Measurements from ENCODE around the gene SFRP4. TPM values are rescaled to one million over a fixed set of nuclear protein-coding genes. Genes with fewer than 3 reads are reported as not detected.
A peak's percentile ranks its signal among the peaks of the same experiment; 100 is the strongest.

The SFRP4 gene
- total RNA-seq, 1 experiment from 2014 or later = not detected

GRCh38 chr7:37901236-37901827 is 15.3 kb downstream of the SFRP4 start:
- no peak overlapping the region for H2AFZ ChIP-seq (ENCODE audit: low read length)
- no peak overlapping the region for H3K27ac ChIP-seq (ENCODE audit: low read length)
- peaks cover 30% of the 10 kb centered on the region for H3K4me1 ChIP-seq (ENCODE audit: insufficient read depth, low read length)
- BruUV-seq (replicated peaks) = no TSS peak
- no peaks in the 10 kb centered on the region for H3K9me2 ChIP-seq (replicated peaks; ENCODE audit: low read length)
- H3F3A ChIP-seq (ENCODE audit: low read length, unreplicated experiment) = no peaks in the 10 kb centered on the region
- no peak overlapping the region for H3K4me3 ChIP-seq (ENCODE audit: low read length)
- H3K79me2 ChIP-seq (ENCODE audit: low read length) = no peaks in the 10 kb centered on the region
- no peak overlapping the region for H3K9ac ChIP-seq (ENCODE audit: low read length)
- no peaks in the 10 kb centered on the region for H3K27me3 ChIP-seq (ENCODE audit: low read length)
- DNase-seq (peak; percentile 57), ATAC-seq (peak; percentile 34)
- peak overlapping the region; percentile 29; the same call in 1 of the 2 replicates for H3K4me2 ChIP-seq (ENCODE audit: low read length)
- H3K9me3 ChIP-seq (ENCODE audit: low read length) = no peaks in the 10 kb centered on the region
- ChIA-PET POLR2A (ENCODE audit: unreplicated experiment) (no interaction called here), CTCF (interaction anchor here (0.5 to 1.1 kb wide), 8 partner anchors 20 to 1511 kb away, joined by 3 to 8 read pairs (median 4); partner anchors contain the start of gene EPDR1)
- intact Hi-C loops (cut with micrococcal nuclease) = loop anchor here (1.0 to 10.0 kb wide), 5 partner anchors 139 to 443 kb away; no protein-coding TSS in a partner anchor
- TF ChIP-seq EZH2phosphoT487 (IDR thresholded peaks at IDR 0.05; ENCODE audit: borderline replicate concordance, low read length) = no peak
- TF ChIP-seq CTCF (conservative IDR thresholded peaks at IDR 0.05; ENCODE audit: low read depth, low read length) = peak; percentile 88
- TF ChIP-seq EZH2 (IDR thresholded peaks at IDR 0.05; ENCODE audit: low read length, unreplicated experiment) = no peak
- H3K36me3 ChIP-seq (ENCODE audit: low read depth, low read length) = no peaks in the 10 kb centered on the region
- no peaks in the 10 kb centered on the region for H4K20me1 ChIP-seq (ENCODE audit: low read length)

GRCh38 chr7:37899712-37900247 is 16.8 kb downstream of the SFRP4 start:
- CTCF ChIA-PET = interaction anchor here (1.0 kb wide), 1 partner anchor 140 kb away, joined by 3 read pairs; no protein-coding TSS in a partner anchor
- peak; percentile 44 for DNase-seq
- no peak for TF ChIP-seq EZH2 (IDR thresholded peaks at IDR 0.05; ENCODE audit: low read length, unreplicated experiment)
- TF ChIP-seq CTCF (conservative IDR thresholded peaks at IDR 0.05; ENCODE audit: low read depth, low read length) = no peak
- no peak for TF ChIP-seq EZH2phosphoT487 (IDR thresholded peaks at IDR 0.05; ENCODE audit: borderline replicate concordance, low read length)
- Histone ChIP-seq H3K4me3 (ENCODE audit: low read length) (no peak overlapping the region), H3K9me3 (ENCODE audit: low read length) (no peaks in the 10 kb centered on the region), H2AFZ (ENCODE audit: low read length) (no peak overlapping the region), H3K27me3 (ENCODE audit: low read length) (no peaks in the 10 kb centered on the region), H4K20me1 (ENCODE audit: low read length) (no peaks in the 10 kb centered on the region), H3K9me2 (replicated peaks; ENCODE audit: low read length) (no peaks in the 10 kb centered on the region), H3K9ac (ENCODE audit: low read length) (no peak overlapping the region), H3F3A (ENCODE audit: low read length, unreplicated experiment) (no peaks in the 10 kb centered on the region), H3K36me3 (ENCODE audit: low read depth, low read length) (no peaks in the 10 kb centered on the region), H3K4me1 (ENCODE audit: insufficient read depth, low read length) (peaks cover 30% of the 10 kb centered on the region), H3K27ac (ENCODE audit: low read length) (no peak overlapping the region), H3K79me2 (ENCODE audit: low read length) (no peaks in the 10 kb centered on the region), H3K4me2 (ENCODE audit: low read length) (no peak overlapping the region)
- POLR2A ChIA-PET (ENCODE audit: unreplicated experiment) = interaction anchor here (0.6 kb wide), 1 partner anchor 321 kb away, joined by 5 read pairs; no protein-coding TSS in a partner anchor
- ATAC-seq = no peak; the same call in none of the 2 replicates
- intact Hi-C loops (cut with micrococcal nuclease) = loop anchor here (2.0 to 10.0 kb wide), 2 partner anchors 419 to 445 kb away; no protein-coding TSS in a partner anchor
- no TSS peak for BruUV-seq (replicated peaks)

- Histone ChIP-seq H3K27me3 (ENCODE audit: low read length) (no peaks in the 10 kb centered on the region), H3K79me2 (ENCODE audit: low read length) (no peaks in the 10 kb centered on the region), H3K9ac (ENCODE audit: low read length) (no peak overlapping the region), H3K27ac (ENCODE audit: low read length) (no peak overlapping the region), H3K4me1 (ENCODE audit: insufficient read depth, low read length) (0 out of 2 replicates have a peak, but pooled peaks cover 2% of the 10 kb centered on the region), H3K36me3 (ENCODE audit: low read depth, low read length) (no peaks in the 10 kb centered on the region), H2AFZ (ENCODE audit: low read length) (no peak overlapping the region), H3K4me2 (ENCODE audit: low read length) (no peak overlapping the region), H4K20me1 (ENCODE audit: low read length) (no peaks in the 10 kb centered on the region), H3K9me2 (replicated peaks; ENCODE audit: low read length) (no peaks in the 10 kb centered on the region), H3K9me3 (ENCODE audit: low read length) (no peaks in the 10 kb centered on the region), H3F3A (ENCODE audit: low read length, unreplicated experiment) (no peaks in the 10 kb centered on the region), H3K4me3 (ENCODE audit: low read length) (no peak overlapping the region)
- ChIA-PET POLR2A (ENCODE audit: unreplicated experiment) (no interaction called here), CTCF (no interaction called here)
- DNase-seq = no peak
- no peak for ATAC-seq
- TF ChIP-seq CTCF (conservative IDR thresholded peaks at IDR 0.05; ENCODE audit: low read depth, low read length) (no peak), EZH2 (IDR thresholded peaks at IDR 0.05; ENCODE audit: low read length, unreplicated experiment) (no peak), EZH2phosphoT487 (IDR thresholded peaks at IDR 0.05; ENCODE audit: borderline replicate concordance, low read length) (no peak)
- intact Hi-C loops (cut with micrococcal nuclease) = no loop called here
- BruUV-seq (replicated peaks) = no TSS peak
Measured at GRCh38 chr7:37894671-37895070, 21.9 kb downstream of the SFRP4 start.

All from PC-3 (cell line).